Ishikawa (cell line): ENCODE results near the gene FOXC2.

Experiments used
- CEBPB ChIP-seq: IDR thresholded peaks from 2 replicates; pipeline ENCODE4 v1.6.1; 2012
- CREB1 ChIP-seq: IDR thresholded peaks from 2 replicates; pipeline ENCODE4 v1.6.1; 2012; ENCODE audit warnings: low read depth
- EGR1 ChIP-seq: IDR thresholded peaks from 2 replicates; pipeline ENCODE4 v1.6.1; 2012
- EP300 ChIP-seq: IDR thresholded peaks from 2 replicates; pipeline ENCODE4 v1.6.1; 2012; ENCODE audit warnings: borderline replicate concordance
- FOXM1 ChIP-seq: IDR thresholded peaks from 2 replicates; pipeline ENCODE4 v1.6.1; 2012; ENCODE audit warnings: low read depth, borderline replicate concordance
- MAX ChIP-seq: IDR thresholded peaks from 2 replicates; pipeline ENCODE4 v1.6.1; 2012
- NFIC ChIP-seq: IDR thresholded peaks from 2 replicates; pipeline ENCODE4 v1.6.1; 2012
- RAD21 ChIP-seq: IDR thresholded peaks from 2 replicates; pipeline ENCODE4 v1.6.1; 2012; ENCODE audit warnings: low read depth
- REST ChIP-seq: IDR thresholded peaks from 2 replicates; pipeline ENCODE4 v1.6.1; 2012; ENCODE audit warnings: low read depth, mild to moderate bottlenecking
- TAF1 ChIP-seq: IDR thresholded peaks from 2 replicates; pipeline ENCODE4 v1.6.1; 2012; ENCODE audit warnings: low read depth, mild to moderate bottlenecking
- TCF12 ChIP-seq: IDR thresholded peaks from 2 replicates; pipeline ENCODE4 v1.6.1; 2012; ENCODE audit warnings: low read depth
- TEAD4 ChIP-seq: IDR thresholded peaks from 2 replicates; pipeline ENCODE4 v1.6.1; 2012
- USF1 ChIP-seq: IDR thresholded peaks from 2 replicates; pipeline ENCODE4 v1.6.1; 2012
- YY1 ChIP-seq: IDR thresholded peaks from 2 replicates; pipeline ENCODE4 v1.6.1; 2012; ENCODE audit warnings: low read depth
- ZBTB7A ChIP-seq: IDR thresholded peaks from 2 replicates; pipeline ENCODE4 v1.6.1; 2012; ENCODE audit warnings: low read depth

FOXC2 gene

GRCh38 chr16:86563469-86564345, 2.9 kb upstream of the FOXC2 start:
- peak; percentile 96 for TF ChIP-seq RAD21
- 0 out of 2 replicates have a peak, but pooled peaks have one; percentile 19 for TF ChIP-seq YY1
- TF ChIP-seq EGR1 = no peak

- no peak for TF ChIP-seq EGR1
- no peak for TF ChIP-seq RAD21
- TF ChIP-seq CEBPB = no peak
- no peak for TF ChIP-seq YY1
- TF ChIP-seq NFIC = no peak
- TF ChIP-seq CREB1 = no peak
- TF ChIP-seq TAF1 = no peak
- no peak for TF ChIP-seq FOXM1
- TF ChIP-seq REST = no peak
These were observed 1.4 kb upstream of the FOXC2 start for GRCh38 chr16:86565181-86565631.

GRCh38 chr16:86565644-86566511, 751 bp upstream of the FOXC2 start:
- TF ChIP-seq EP300 (no peak), NFIC (no peak), YY1 (no peak), EGR1 (no peak), USF1 (no peak)

- no peak for TF ChIP-seq CEBPB
- no peak for TF ChIP-seq REST
- no peak for TF ChIP-seq YY1
- TF ChIP-seq ZBTB7A = no peak
- TF ChIP-seq NFIC = no peak
- no peak for TF ChIP-seq USF1
- no peak for TF ChIP-seq EP300
- no peak for TF ChIP-seq EGR1
- no peak for TF ChIP-seq CREB1
- TF ChIP-seq TAF1 = no peak
- TF ChIP-seq MAX = no peak
- no peak for TF ChIP-seq TEAD4
- no peak for TF ChIP-seq FOXM1
- TF ChIP-seq RAD21 = no peak
- no peak for TF ChIP-seq TCF12
These were observed 504 bp downstream of the FOXC2 start for GRCh38 chr16:86566966-86567700.

GRCh38 chr16:86567701-86568581, 1.3 kb downstream of the FOXC2 start:
- TF ChIP-seq FOXM1 (no peak), CREB1 (no peak), EGR1 (no peak)
